IMR-90 (cell line): ENCODE data around the gene TTC19. TPM values are rescaled to one million over a fixed set of nuclear protein-coding genes. Genes with fewer than 3 reads are reported as not detected.

ENCODE experiments used
- ATAC-seq: fragments of 200-7000 bp; cut with Tn5 transposase; 2 replicates; pipeline ENCODE4 v1.9.1; 2020; ENCODE audit warnings: low read depth, mild to moderate bottlenecking, moderate library complexity
- BruUV-seq: library from RNA; stranded (reverse); fragments of 400-500 nt; replicated peaks from 2 replicates; lab custom pipeline; 2021; lab: Mats Ljungman, UMichigan
- CTCF ChIA-PET: fragments of 300-600 bp; formaldehyde crosslinking; extraction: SDS; loops from one replicate; lab custom pipeline; 2021; ENCODE audit warnings: antibody characterized with exemption; lab: Yijun Ruan, JAX
- POLR2A ChIA-PET: fragments of 300-600 bp; sonication (Branson Sonifier 250); formaldehyde crosslinking; loops from one replicate; lab custom pipeline; 2022; ENCODE audit warnings: antibody characterized with exemption; ENCODE audit not compliant: unreplicated experiment; lab: Charles Lee
- DNase-seq: peaks from one replicate; pipeline ENCODE4 v3.0.0; 2013
- H2AFZ ChIP-seq: replicated peaks from 2 replicates; pipeline ENCODE3; 2013; ENCODE audit warnings: low read length, mild to moderate bottlenecking; ENCODE audit not compliant: poor library complexity
- H2AK5ac ChIP-seq: 2 replicates; pipeline ENCODE4 v1.6.1; 2013; ENCODE audit warnings: low read depth, low read length, inconsistent platforms
- H2AK9ac ChIP-seq: replicated peaks from 2 replicates; pipeline ENCODE3; 2013; ENCODE audit warnings: mild to moderate bottlenecking, low read depth, low read length, moderate library complexity; ENCODE audit not compliant: poor library complexity
- H2BK120ac ChIP-seq: 2 replicates; pipeline ENCODE4 v1.6.1; 2013; ENCODE audit warnings: low read depth, low read length, inconsistent platforms
- H2BK15ac ChIP-seq: 3 replicates; pipeline ENCODE4 v1.6.1; 2013; ENCODE audit warnings: low read depth, low read length, inconsistent platforms
- H2BK20ac ChIP-seq: 2 replicates; pipeline ENCODE4 v1.6.1; 2013; ENCODE audit warnings: low read depth, mild to moderate bottlenecking, inconsistent platforms, low read length, moderate library complexity
- H2BK5ac ChIP-seq: 2 replicates; pipeline ENCODE4 v1.6.1; 2013; ENCODE audit warnings: mild to moderate bottlenecking, low read depth, low read length, inconsistent platforms; ENCODE audit not compliant: poor library complexity, severe bottlenecking
- H3K14ac ChIP-seq: replicated peaks from 2 replicates; pipeline ENCODE4 v1.6.1; 2013; ENCODE audit warnings: low read depth, low read length, inconsistent platforms
- H3K18ac ChIP-seq: 2 replicates; pipeline ENCODE4 v1.6.1; 2013; ENCODE audit warnings: low read depth, low read length, control low read depth
- H3K23ac ChIP-seq: 2 replicates; pipeline ENCODE4 v1.6.1; 2013; ENCODE audit warnings: low read depth, low read length, inconsistent platforms
- H3K27ac ChIP-seq: 2 replicates; pipeline ENCODE4 v1.5.1; 2013; ENCODE audit warnings: mild to moderate bottlenecking, control low read depth, low read length; ENCODE audit not compliant: insufficient read depth
- H3K27me3 ChIP-seq: 2 replicates; pipeline ENCODE4 v1.6.1; 2013; ENCODE audit warnings: low read length; ENCODE audit not compliant: control insufficient read depth, insufficient read depth
- H3K36me3 ChIP-seq: 2 replicates; pipeline ENCODE4 v1.6.1; 2013; ENCODE audit warnings: low read length, mixed read lengths; ENCODE audit not compliant: control insufficient read depth, insufficient read depth
- H3K4ac ChIP-seq: 2 replicates; pipeline ENCODE4 v1.6.1; 2013; ENCODE audit warnings: low read depth, low read length, inconsistent platforms
- H3K4me1 ChIP-seq: 2 replicates; pipeline ENCODE4 v1.6.1; 2013; ENCODE audit warnings: low read length, mixed read lengths; ENCODE audit not compliant: control insufficient read depth, insufficient read depth
- H3K4me2 ChIP-seq: 2 replicates; pipeline ENCODE4 v1.6.1; 2013; ENCODE audit warnings: low read depth, mild to moderate bottlenecking, control low read depth, low read length, moderate library complexity
- H3K4me3 ChIP-seq: 2 replicates; pipeline ENCODE4 v1.5.1; 2013; ENCODE audit warnings: low read depth, mild to moderate bottlenecking, control low read depth, low read length, moderate library complexity; ENCODE audit not compliant: insufficient read depth
- H3K56ac ChIP-seq: 2 replicates; pipeline ENCODE4 v1.6.1; 2013; ENCODE audit warnings: low read length, inconsistent platforms; ENCODE audit not compliant: insufficient read depth; ENCODE audit errors: extremely low read depth
- H3K79me1 ChIP-seq, 2 experiments: 2 replicates each; pipeline ENCODE4 v1.6.1; 2013; ENCODE audit warnings: low read length in 2 of 2, inconsistent platforms in 1 of 2, low read depth in 1 of 2
- H3K9ac ChIP-seq: 2 replicates; pipeline ENCODE4 v1.6.1; 2013; ENCODE audit warnings: low read depth, low read length, control low read depth
- H3K9me1 ChIP-seq: 2 replicates; pipeline ENCODE4 v1.6.1; 2013; ENCODE audit warnings: low read length, inconsistent platforms; ENCODE audit not compliant: insufficient read depth
- H3K9me3 ChIP-seq: 2 replicates; pipeline ENCODE4 v1.6.1; 2013; ENCODE audit warnings: low read length; ENCODE audit not compliant: control insufficient read depth, insufficient read depth
- H4K20me1 ChIP-seq: 2 replicates; pipeline ENCODE4 v1.6.1; 2013; ENCODE audit warnings: low read length, inconsistent platforms; ENCODE audit not compliant: insufficient read depth
- H4K5ac ChIP-seq: 2 replicates; pipeline ENCODE4 v1.6.1; 2013; ENCODE audit warnings: mild to moderate bottlenecking, low read depth, low read length, control low read depth
- H4K8ac ChIP-seq, 2 experiments: 2 replicates each; pipeline ENCODE4 v1.6.1; 2013; ENCODE audit warnings: low read depth in 2 of 2, low read length in 2 of 2, control low read depth in 1 of 2, inconsistent platforms in 1 of 2
- H4K91ac ChIP-seq: 2 replicates; pipeline ENCODE4 v1.6.1; 2013; ENCODE audit warnings: low read depth, low read length, inconsistent platforms; ENCODE audit not compliant: insufficient read depth
- BHLHE40 ChIP-seq: fragments of 150-350 bp; IDR thresholded peaks from 2 replicates; pipeline ENCODE4 v1.6.1; 2016; ENCODE audit warnings: mild to moderate bottlenecking, low read depth, low read length
- CEBPB ChIP-seq: IDR thresholded peaks from 2 replicates; pipeline ENCODE4 v1.6.1; 2012; ENCODE audit warnings: low read depth, low read length, improper control_type of control experiment
- CHD1 ChIP-seq: IDR thresholded peaks from 2 replicates; pipeline ENCODE4 v1.6.1; 2012; ENCODE audit warnings: low read depth, low read length, improper control_type of control experiment
- FOS ChIP-seq: fragments of 150-350 bp; IDR thresholded peaks from 2 replicates; pipeline ENCODE4 v1.6.1; 2016; ENCODE audit warnings: low read depth, low read length
- MAFK ChIP-seq: IDR thresholded peaks from 2 replicates; pipeline ENCODE4 v1.6.1; 2012; ENCODE audit warnings: low read depth, low read length, improper control_type of control experiment
- MAZ ChIP-seq: IDR thresholded peaks from 2 replicates; pipeline ENCODE4 v1.6.1; 2012; ENCODE audit warnings: low read depth, mild to moderate bottlenecking, low read length, improper control_type of control experiment, moderate library complexity, borderline replicate concordance
- NFE2L2 ChIP-seq: fragments of 150-350 bp; IDR thresholded peaks from 2 replicates; pipeline ENCODE4 v1.6.1; 2016; ENCODE audit warnings: low read depth, mild to moderate bottlenecking, low read length
- POLR2A ChIP-seq: IDR thresholded peaks from 2 replicates; pipeline ENCODE4 v1.6.1; 2012; ENCODE audit warnings: mild to moderate bottlenecking, low read depth, low read length
- RAD21 ChIP-seq: IDR thresholded peaks from 2 replicates; pipeline ENCODE4 v1.6.1; 2012; ENCODE audit warnings: low read length, improper control_type of control experiment
- RCOR1 ChIP-seq: IDR thresholded peaks from 2 replicates; pipeline ENCODE4 v1.6.1; 2012; ENCODE audit warnings: mild to moderate bottlenecking, low read length, improper control_type of control experiment; ENCODE audit not compliant: insufficient replicate concordance
- SMC3 ChIP-seq: fragments of 150-350 bp; IDR thresholded peaks from 2 replicates; pipeline ENCODE4 v1.6.1; 2016; ENCODE audit warnings: low read depth, mild to moderate bottlenecking, antibody characterized with exemption, low read length, moderate library complexity
- WGBS, 2 experiments: methylation state at CpG; one replicate each; pipeline versions ENCODE4 v1.1.5 to v1.1.7; 2013; ENCODE audit warnings: missing lambda C conversion rate in 2 of 2; ENCODE audit not compliant: insufficient read length in 1 of 2; ENCODE audit errors: extremely low coverage in 2 of 2; 5-methylcytosine and 5-hydroxymethylcytosine counted together
- dilution Hi-C: fragments of 300-500 bp; cut with HindIII; formaldehyde crosslinking; loops from one replicate; pipeline ENCODE4 v1.14.3; 2018; ENCODE audit warnings: low sequenced_read_pairs; ENCODE audit not compliant: unreplicated experiment
- in situ Hi-C: fragments of 300-500 bp; cut with MboI; formaldehyde crosslinking; loops from 3 replicates; pipeline ENCODE4 v1.14.3; 2019; ENCODE audit warnings: low sequenced_read_pairs, inconsistent platforms, mixed read lengths
- intact Hi-C: fragments of 100-400 bp; cut with micrococcal nuclease; formaldehyde crosslinking; loops from 2 replicates; pipeline ENCODE4 v1.10.0; 2022
- polyA plus RNA-seq, 3 experiments: library from polyadenylated mRNA; depleted of rRNA; stranded (reverse); fragments of >200 nt; gene quantifications; 2 replicates each; pipeline ENCODE4 v1.2.3, GENCODE V29; 2012; ENCODE audit warnings: low replicate concordance in 1 of 3
- total RNA-seq: library from RNA; depleted of rRNA; stranded (reverse); fragments of >200 nt; gene quantifications from 2 replicates; pipeline ENCODE4 v1.2.3, GENCODE V29; 2012
- TF ChIP-seq, protein P1 (sequence below): conservative IDR thresholded peaks from 2 replicates; pipeline ENCODE4 v1.5.1; 2012; ENCODE audit warnings: mild to moderate bottlenecking, low read depth, low read length, improper control_type of control experiment
- TF ChIP-seq, protein P2 (sequence below): fragments of 150-350 bp; IDR thresholded peaks from 2 replicates; pipeline ENCODE4 v1.6.1; 2016; ENCODE audit warnings: low read depth, mild to moderate bottlenecking, low read length, moderate library complexity, borderline replicate concordance
- TF ChIP-seq, protein P3 (sequence below): fragments of 150-350 bp; IDR thresholded peaks from 2 replicates; pipeline ENCODE4 v1.6.1; 2017; ENCODE audit warnings: mild to moderate bottlenecking, antibody characterized with exemption, low read length, low read depth

Gene TTC19
- total and polyA plus RNA-seq, 2 of the 4 experiments (the other 2 are of a cell fraction), result 8.3 to 12.9 TPM

DNA sequence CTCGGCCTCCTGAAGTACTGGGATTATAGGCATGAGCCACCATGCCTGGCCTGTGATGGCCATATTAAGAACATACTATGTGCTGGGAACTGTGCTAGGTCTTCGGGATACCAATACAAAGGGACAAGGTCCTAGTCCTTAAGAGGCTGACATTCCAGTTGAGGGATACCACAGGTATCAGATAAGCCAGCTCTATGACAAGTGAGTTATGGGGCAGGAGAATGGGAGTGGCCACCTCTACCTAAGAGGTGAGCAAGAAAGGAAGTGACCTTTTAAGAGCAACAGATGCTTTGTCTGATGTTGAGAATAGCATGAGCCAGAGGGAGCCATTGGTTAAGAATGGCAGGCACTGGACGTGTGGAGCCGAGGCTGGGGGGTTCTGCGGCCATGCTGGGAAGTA is 27.7 kb upstream of the TTC19 start:
- no peak overlapping the region for H3K4me2 ChIP-seq
- dilution Hi-C loops (no loop called here), intact Hi-C loops (no loop called here), in situ Hi-C loops (loop anchor here (25.0 kb wide), 1 partner anchor 710 kb away; the partner anchor contains the start of gene PMP22)
- H3K27ac ChIP-seq, result no peak overlapping the region
- H3K4me1 ChIP-seq, result peaks cover 5% of the 10 kb centered on the region
- H2AFZ ChIP-seq, result no peak overlapping the region
- no peak overlapping the region for H3K14ac ChIP-seq
- peaks cover 7% of the 10 kb centered on the region for H3K36me3 ChIP-seq
- no peak overlapping the region for H3K9ac ChIP-seq
- peaks cover 26% of the 10 kb centered on the region for H3K9me1 ChIP-seq
- POLR2A ChIA-PET, result no interaction called here
- no peak overlapping the region for H3K4ac ChIP-seq
- H3K23ac ChIP-seq, result no peak overlapping the region
- peaks cover 18 to 35% of the 10 kb centered on the region in 2 experiments for H3K79me1 ChIP-seq
- no peak overlapping the region for H2BK120ac ChIP-seq
- no peak overlapping the region for H4K8ac ChIP-seq
- H3K9me3 ChIP-seq, result no peaks in the 10 kb centered on the region
- H2AK5ac ChIP-seq, result no peak overlapping the region
- no peak overlapping the region for H2BK15ac ChIP-seq
- no peak overlapping the region for H2AK9ac ChIP-seq
- H2BK20ac ChIP-seq, result no peak overlapping the region
- no peaks in the 10 kb centered on the region for H3K27me3 ChIP-seq
- no peak overlapping the region for H3K56ac ChIP-seq
- ATAC-seq, result no peak
- no peak for DNase-seq
- no peak overlapping the region for H4K5ac ChIP-seq
- TF ChIP-seq CHD1 (no peak), BHLHE40 (no peak), POLR2A (no peak), NFE2L2 (no peak), FOS (no peak), MAZ (no peak), MAFK (no peak), RCOR1 (no peak), RAD21 (no peak), SMC3 (no peak), CEBPB (no peak)
- TF ChIP-seq, protein P1, sequence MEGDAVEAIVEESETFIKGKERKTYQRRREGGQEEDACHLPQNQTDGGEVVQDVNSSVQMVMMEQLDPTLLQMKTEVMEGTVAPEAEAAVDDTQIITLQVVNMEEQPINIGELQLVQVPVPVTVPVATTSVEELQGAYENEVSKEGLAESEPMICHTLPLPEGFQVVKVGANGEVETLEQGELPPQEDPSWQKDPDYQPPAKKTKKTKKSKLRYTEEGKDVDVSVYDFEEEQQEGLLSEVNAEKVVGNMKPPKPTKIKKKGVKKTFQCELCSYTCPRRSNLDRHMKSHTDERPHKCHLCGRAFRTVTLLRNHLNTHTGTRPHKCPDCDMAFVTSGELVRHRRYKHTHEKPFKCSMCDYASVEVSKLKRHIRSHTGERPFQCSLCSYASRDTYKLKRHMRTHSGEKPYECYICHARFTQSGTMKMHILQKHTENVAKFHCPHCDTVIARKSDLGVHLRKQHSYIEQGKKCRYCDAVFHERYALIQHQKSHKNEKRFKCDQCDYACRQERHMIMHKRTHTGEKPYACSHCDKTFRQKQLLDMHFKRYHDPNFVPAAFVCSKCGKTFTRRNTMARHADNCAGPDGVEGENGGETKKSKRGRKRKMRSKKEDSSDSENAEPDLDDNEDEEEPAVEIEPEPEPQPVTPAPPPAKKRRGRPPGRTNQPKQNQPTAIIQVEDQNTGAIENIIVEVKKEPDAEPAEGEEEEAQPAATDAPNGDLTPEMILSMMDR, result no peak
- TF ChIP-seq, protein P2, sequence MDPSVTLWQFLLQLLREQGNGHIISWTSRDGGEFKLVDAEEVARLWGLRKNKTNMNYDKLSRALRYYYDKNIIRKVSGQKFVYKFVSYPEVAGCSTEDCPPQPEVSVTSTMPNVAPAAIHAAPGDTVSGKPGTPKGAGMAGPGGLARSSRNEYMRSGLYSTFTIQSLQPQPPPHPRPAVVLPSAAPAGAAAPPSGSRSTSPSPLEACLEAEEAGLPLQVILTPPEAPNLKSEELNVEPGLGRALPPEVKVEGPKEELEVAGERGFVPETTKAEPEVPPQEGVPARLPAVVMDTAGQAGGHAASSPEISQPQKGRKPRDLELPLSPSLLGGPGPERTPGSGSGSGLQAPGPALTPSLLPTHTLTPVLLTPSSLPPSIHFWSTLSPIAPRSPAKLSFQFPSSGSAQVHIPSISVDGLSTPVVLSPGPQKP, result no peak
- TF ChIP-seq, protein P3, sequence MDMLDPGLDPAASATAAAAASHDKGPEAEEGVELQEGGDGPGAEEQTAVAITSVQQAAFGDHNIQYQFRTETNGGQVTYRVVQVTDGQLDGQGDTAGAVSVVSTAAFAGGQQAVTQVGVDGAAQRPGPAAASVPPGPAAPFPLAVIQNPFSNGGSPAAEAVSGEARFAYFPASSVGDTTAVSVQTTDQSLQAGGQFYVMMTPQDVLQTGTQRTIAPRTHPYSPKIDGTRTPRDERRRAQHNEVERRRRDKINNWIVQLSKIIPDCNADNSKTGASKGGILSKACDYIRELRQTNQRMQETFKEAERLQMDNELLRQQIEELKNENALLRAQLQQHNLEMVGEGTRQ, result no peak
- CTCF ChIA-PET, result interaction anchor here (0.6 to 1.1 kb wide), 2 partner anchors 22 to 27 kb away, joined by 3 read pairs; no protein-coding TSS in a partner anchor
- H4K91ac ChIP-seq, result no peak overlapping the region
- no peak overlapping the region for H3K4me3 ChIP-seq
- H4K20me1 ChIP-seq, result no peaks in the 10 kb centered on the region
- no CpG with 5 or more reads among the region's 5 CpGs for WGBS, 2 experiments
- no TSS peak for BruUV-seq
- H3K18ac ChIP-seq, result no peak overlapping the region
- no peak overlapping the region for H2BK5ac ChIP-seq
